Measurements from ENCODE around the gene CPNE4.

The CPNE4 gene

DNA sequence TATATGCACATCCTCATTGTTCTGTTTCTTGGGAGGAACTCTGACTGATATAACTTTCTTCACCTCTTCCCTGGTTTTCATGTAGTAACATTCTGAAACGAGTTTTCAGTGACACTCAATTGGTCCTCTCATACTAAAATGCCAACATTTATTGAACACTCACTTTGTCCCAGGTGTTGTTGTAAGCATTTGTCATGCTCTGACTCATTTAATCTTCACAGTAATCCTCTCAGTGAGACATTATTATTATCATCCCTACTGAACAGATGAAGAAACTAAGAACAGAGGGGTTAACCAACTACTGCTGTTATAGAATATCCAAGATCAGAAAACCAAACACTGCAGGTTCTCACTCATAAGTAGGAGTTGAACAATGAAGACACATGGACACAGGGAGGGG, 437.9 kb downstream of the CPNE4 start:
- DNase-seq (ENCODE audit: low read depth): no peak

- no peak for DNase-seq (ENCODE audit: low read depth)
Observed at GRCh38 chr3:131591394-131592014, 443.3 kb downstream of the CPNE4 start.

DNA sequence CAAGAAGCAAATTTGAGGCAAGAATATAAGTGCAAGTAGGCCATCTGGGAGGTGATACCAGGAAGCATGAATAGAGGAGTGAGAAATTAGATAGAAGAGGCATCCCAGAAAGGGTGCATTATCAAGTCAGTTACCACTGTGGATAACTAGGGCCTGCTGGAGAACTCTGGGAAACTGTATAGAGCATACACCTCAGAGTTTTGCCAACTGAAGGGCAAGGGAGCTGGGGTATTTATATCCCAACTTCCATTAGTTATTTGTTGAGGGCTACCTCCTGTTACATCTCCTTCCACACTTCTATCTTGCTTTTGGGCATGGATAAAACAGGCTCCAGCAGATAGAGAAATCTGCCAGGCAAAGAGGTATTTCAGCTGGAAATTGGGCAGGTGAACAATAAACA, 448.5 kb downstream of the CPNE4 start:
- DNase-seq (ENCODE audit: low read depth): no peak

- no peak for DNase-seq (ENCODE audit: low read depth)
Observed at GRCh38 chr3:131582438-131582837, 452.4 kb downstream of the CPNE4 start.

DNA sequence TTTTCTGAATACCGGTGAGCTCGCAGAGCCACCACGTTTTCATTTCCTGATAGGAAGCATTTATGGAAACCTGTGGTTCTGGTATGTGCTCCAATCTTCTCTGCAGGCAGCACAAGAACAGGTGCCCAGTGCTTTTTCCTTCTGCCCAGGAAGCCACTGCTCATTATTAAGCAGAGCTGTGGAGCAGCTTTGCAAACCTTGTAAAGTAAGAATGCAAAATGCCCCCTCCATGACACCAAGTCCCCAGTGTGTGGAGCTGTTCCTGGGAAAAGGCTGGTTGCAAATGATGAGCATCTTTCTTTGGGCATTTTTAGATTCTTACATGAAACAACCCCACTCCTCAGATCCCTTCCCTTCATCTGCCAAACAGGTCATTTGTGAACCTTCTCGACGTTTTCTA, 466.4 kb downstream of the CPNE4 start:
- no peak for DNase-seq (ENCODE audit: low read depth)

GRCh38 chr3:131564812-131565211, 470.0 kb downstream of the CPNE4 start:
- no peak for DNase-seq (ENCODE audit: low read depth)

- no peak for DNase-seq (ENCODE audit: low read depth)
Observed at GRCh38 chr3:131561511-131561910, 473.3 kb downstream of the CPNE4 start.

DNA sequence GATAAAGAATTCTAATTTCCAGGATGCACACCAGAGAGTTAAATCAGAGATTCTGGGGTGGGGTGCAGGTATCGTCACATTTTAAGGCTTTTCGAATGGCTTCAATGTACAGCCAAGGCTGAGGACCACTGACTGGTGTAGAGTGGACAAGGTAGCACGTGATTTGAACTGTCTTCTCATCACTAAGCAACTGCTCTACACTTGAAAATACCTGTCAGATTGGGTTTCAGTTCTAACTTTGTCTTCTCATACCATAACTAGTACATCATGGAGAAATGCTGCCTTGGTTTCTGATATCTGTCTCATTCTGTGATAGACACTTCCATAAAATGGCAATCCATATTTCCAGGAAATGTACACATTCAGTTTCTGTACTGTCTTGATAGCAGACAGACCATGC, 474.0 kb downstream of the CPNE4 start:
- DNase-seq (ENCODE audit: low read depth): no peak

DNA sequence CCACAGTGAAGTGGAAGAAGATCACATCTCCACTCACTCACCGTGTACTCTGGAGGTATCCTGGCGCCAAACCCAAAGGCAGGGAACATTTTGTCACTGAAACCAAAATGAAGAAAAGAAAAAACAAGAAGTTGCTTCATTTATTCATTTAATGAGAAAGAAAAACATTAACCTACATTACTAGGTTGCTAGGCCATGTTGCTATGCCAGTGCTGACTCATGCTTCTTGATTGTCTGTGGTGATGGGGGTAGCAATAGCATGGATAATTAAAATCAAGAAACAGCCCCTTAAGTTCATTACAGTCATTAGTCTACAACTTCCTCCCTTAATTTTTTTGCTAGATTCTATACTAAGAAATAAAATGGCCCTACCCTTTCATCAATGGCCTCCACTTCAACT, 479.4 kb downstream of the CPNE4 start:
- DNase-seq (ENCODE audit: low read depth): no peak

DNA sequence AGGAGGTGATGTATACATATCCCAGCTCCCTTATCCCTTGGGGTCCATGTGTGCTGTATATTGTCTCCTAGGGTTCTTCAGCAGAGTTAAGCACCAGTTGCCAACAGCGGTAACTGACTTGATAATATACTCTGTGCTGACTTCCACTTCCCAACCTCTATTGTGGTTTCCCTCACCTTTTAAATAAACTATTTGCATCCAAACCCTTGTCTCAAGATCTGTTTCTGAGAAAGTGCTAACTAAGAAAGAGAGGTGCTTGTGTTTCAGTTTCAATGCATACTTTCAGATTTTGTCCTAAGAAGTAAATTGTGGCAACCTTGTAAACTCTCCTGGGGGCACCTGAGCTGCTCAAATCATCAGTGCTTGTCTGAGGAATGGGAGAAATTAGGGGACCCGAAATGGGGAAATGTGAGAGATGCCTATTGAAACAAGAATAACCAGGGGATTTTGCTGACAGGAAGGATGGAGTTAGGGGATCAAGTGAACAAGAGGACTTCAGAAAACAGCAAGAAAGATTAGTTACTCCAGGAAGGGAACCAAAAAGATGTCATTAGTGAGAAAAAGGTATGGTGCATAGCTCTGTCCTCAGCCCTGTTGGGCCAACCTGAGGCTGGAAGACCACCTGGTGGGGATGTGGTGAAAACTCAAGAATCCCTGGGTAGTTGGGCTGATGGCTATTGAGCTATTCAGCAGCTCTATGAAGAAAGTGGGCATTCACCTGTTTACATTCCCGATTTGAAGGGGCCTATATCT, 481.1 kb downstream of the CPNE4 start:
- DNase-seq (ENCODE audit: low read depth): no peak

DNA sequence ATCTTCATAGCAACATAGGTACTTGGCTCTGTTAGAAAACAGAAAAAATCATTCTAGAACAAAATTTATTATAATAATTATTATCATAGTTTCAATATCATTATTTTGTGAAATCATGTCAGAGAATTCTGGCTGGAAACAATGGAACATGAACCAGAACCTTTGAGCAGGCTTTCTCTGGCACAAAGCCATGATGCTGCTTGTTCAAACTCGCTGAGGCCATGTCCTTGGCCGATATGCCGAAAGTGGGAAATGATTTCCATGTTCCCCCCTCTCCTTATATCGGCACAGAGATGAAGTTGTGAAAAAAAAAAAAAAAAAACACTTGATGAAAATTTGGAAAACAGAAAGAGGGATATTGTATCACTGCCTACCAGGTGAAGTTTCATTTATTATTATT, 483.1 kb downstream of the CPNE4 start:
- no peak for DNase-seq (ENCODE audit: low read depth)

- DNase-seq (ENCODE audit: low read depth): no peak
Observed at GRCh38 chr3:131550562-131551465, 484.0 kb downstream of the CPNE4 start.

- no peak for DNase-seq (ENCODE audit: low read depth)
Observed at GRCh38 chr3:131549340-131549739, 485.5 kb downstream of the CPNE4 start.

GRCh38 chr3:131547585-131547984, 487.2 kb downstream of the CPNE4 start:
- DNase-seq (ENCODE audit: low read depth): no peak

GRCh38 chr3:131546441-131546840, 488.4 kb downstream of the CPNE4 start:
- no peak for DNase-seq (ENCODE audit: low read depth)

GRCh38 chr3:131544557-131544956, 490.3 kb downstream of the CPNE4 start:
- DNase-seq (ENCODE audit: low read depth): no peak

DNA sequence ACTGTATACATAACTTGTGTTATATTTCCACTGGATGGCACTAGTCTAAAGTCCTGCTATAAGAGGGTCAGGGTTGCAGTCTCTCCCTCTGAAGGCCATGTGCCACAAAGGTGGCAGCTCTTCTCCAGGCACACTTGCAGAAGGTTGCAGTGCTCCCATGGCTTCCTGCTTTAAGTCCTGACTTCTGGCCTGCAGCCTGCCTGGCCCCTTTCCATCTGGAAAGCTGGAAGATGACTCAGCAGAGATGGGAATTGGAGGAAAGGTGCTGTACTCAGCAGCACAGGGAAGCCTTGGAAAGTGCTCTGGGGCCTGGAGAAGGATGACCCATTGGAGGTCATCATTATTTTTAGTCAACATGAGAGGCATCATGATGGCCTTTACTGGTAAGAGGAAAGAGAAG, 491.1 kb downstream of the CPNE4 start:
- DNase-seq (ENCODE audit: low read depth): peak; percentile 83

DNA sequence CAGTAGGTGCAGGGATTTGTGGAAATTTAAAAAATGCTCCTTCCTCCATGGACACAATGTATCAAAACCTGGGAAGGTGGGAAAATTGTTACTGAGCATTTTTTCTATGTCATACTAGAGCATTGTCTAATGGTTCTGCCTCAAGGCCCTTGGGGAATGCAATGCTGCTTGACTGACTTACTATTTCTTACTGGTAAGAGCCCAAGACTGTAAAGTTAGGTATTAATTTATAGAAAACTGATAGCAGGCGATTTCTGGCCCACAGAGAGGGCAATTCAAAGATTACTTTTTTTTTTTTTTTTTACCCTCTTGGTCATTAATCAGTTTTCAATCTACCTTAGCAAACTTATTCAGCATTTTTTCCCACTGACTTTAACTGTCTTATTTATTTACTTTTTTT, 493.5 kb downstream of the CPNE4 start:
- no peak for DNase-seq (ENCODE audit: low read depth)

DNA sequence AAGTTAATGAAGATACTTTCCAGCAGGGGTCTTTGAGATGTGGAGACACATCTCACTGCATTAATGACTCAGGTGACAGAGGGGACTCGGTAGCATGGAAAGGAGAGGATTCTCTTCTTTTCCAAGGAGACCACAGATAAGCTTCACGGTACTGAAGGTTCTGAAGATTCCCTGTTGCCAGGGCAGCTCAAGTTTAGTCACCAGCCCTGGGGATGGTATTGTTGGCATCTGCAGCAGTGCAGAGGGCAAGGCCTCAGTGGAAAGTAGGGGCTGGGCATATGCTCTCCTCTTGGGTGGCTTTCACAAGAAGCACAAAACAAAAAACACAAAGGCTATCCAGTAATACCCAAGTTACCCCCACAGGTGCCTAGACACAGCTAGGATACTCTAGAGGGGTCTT, 494.0 kb downstream of the CPNE4 start:
- no peak for DNase-seq (ENCODE audit: low read depth)

GRCh38 chr3:131540143-131540542, 494.7 kb downstream of the CPNE4 start:
- no peak for DNase-seq (ENCODE audit: low read depth)

- no peak for DNase-seq (ENCODE audit: low read depth)
Observed at GRCh38 chr3:131538968-131539367, 495.8 kb downstream of the CPNE4 start.

GRCh38 chr3:131537531-131537930, 497.3 kb downstream of the CPNE4 start:
- DNase-seq (ENCODE audit: low read depth): no peak

DNA sequence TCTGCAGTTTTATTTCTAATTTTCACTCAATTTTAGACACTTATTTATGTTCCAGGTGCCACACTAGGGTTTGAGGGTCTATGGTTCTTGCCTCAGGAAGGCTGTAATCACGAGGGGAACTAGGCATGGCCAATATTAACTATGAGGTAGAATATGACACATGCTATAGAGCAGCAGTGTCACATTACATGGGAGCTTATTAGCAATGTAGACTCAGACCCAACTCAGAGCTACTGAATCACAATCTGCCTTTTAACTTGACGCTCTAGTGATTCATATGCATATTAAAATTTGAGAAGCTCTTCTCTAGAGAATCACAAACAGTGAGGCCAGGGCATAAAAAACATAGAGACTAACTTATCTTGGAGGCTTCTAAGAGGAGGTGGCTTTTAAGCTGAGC, 499.2 kb downstream of the CPNE4 start:
- peak; percentile 27 for DNase-seq (ENCODE audit: low read depth)

Data from fibroblast of gingiva (primary cell).